ENCODE data around the gene NUP153. TPM values are rescaled to one million over a fixed set of nuclear protein-coding genes. Genes with fewer than 3 reads are reported as not detected.

Gene NUP153
- total and polyA plus RNA-seq, 8 donors, result 3.8 to 17.4 (median 11.0) TPM

DNA sequence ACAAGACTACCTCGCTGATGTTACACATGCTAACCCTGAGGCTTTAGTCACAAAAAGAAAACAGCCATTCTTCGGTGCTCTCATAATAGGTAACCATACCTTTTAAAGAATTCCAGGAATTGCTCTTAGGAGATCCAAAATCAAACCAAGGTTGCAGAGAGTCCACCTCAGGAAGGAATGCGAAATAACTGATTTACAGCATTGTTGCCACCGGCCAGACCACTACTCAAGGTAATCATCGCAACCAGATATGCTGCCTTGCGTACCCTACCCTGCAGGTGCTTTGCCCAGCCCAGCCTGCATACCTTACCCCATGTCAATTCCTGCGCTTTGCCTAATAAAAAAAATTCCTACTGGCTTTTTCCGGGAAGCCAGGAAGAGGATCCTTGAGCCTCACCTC is 27.0 kb downstream of the NUP153 start:
- intact Hi-C loops (cut with DNase I), result no loop called here
- 73 to 77% methylated on average over 8 of the region's 8 CpGs for WGBS, 2 donors
- TF ChIP-seq, protein P1, sequence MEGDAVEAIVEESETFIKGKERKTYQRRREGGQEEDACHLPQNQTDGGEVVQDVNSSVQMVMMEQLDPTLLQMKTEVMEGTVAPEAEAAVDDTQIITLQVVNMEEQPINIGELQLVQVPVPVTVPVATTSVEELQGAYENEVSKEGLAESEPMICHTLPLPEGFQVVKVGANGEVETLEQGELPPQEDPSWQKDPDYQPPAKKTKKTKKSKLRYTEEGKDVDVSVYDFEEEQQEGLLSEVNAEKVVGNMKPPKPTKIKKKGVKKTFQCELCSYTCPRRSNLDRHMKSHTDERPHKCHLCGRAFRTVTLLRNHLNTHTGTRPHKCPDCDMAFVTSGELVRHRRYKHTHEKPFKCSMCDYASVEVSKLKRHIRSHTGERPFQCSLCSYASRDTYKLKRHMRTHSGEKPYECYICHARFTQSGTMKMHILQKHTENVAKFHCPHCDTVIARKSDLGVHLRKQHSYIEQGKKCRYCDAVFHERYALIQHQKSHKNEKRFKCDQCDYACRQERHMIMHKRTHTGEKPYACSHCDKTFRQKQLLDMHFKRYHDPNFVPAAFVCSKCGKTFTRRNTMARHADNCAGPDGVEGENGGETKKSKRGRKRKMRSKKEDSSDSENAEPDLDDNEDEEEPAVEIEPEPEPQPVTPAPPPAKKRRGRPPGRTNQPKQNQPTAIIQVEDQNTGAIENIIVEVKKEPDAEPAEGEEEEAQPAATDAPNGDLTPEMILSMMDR (IDR thresholded peaks at IDR 0.05), result no peak
- DNase-seq (no peak), FAIRE-seq (no peak), ATAC-seq (peak in 1 of 4 donors; percentile 30)
- no peaks in the 10 kb centered on the region for H3K9me3 ChIP-seq
- H3K27me3 ChIP-seq, result no peaks in the 10 kb centered on the region
- H3K4me1 ChIP-seq, result peaks cover 4 to 11% (median 8%) of the 10 kb centered on the region in 3 donors
- no peak overlapping the region for H3K4me3 ChIP-seq
- H3K27ac ChIP-seq, result no peak overlapping the region
- peaks cover 0 to 4% (median 0%) of the 10 kb centered on the region in 3 donors for H3K36me3 ChIP-seq

DNA sequence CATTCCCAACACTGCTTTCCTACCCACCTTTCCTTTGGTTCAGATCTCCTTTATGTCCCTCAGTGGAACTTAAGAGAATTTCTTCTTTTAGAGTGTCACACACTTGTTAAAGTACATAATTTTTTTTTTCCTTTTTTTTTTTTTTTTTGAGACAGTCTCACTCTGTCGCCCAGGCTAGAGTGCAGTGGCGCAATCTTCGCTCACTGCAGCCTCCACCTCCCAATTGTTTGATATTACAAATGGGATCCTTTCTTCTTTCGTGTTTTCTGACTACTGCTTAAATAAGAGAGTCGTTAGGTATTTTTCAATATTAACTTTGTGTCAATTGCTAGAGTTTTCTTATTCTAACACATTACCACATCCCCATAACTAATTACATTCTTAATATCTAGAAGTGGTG is 29.1 kb downstream of the NUP153 start:
- Histone ChIP-seq H3K27me3 (no peaks in the 10 kb centered on the region), H3K36me3 (peaks cover 0 to 21% (median 10%) of the 10 kb centered on the region in 3 donors), H3K4me3 (no peak overlapping the region), H3K9me3 (no peaks in the 10 kb centered on the region), H3K27ac (no peak overlapping the region), H3K4me1 (peaks cover 4 to 11% (median 8%) of the 10 kb centered on the region in 3 donors)
- intact Hi-C loops (cut with DNase I), result no loop called here
- DNase-seq (no peak), ATAC-seq (no peak), FAIRE-seq (no peak)
- TF ChIP-seq, protein P1 (IDR thresholded peaks at IDR 0.05), result no peak
- 92 to 94% methylated on average over 5 of the region's 5 CpGs for WGBS, 2 donors

DNA sequence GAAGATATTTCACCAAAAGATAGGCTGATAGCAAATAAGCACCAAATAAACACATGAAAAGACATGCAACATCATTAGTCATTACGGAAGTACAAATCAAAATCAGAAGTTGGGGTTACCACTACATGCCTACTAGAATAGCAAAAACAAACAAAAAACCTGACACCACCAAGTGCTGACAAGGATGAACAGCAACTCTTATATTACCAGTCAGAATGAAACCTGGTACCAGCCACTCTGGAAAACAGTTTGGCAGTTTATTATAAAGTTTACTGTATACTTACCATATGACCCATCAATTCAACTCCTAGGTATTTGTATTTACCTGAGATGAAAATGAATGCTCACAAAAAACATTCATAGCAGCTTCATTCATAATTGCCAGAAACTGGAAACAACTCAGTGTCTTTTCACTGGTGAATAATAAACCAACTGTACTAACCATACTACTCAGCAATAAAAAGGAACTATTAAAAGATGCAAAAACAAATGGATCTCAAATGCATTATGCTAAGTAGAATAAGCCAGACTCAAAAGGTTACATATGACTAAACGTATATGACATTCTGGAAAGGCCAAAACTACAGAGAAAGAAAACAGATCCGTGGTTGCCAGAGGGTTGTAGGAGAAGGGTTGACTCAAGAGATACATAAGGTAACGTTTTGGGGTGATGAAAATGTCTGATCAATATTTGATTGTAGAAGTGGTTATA is 33.0 kb downstream of the NUP153 start:
- Histone ChIP-seq H3K27ac (no peak overlapping the region), H3K4me1 (peaks cover 0 to 6% (median 4%) of the 10 kb centered on the region in 3 donors), H3K36me3 (peaks cover 0 to 34% (median 10%) of the 10 kb centered on the region in 3 donors), H3K27me3 (no peaks in the 10 kb centered on the region), H3K4me3 (no peak overlapping the region), H3K9me3 (no peaks in the 10 kb centered on the region)
- no peak for DNase-seq
- intact Hi-C loops (cut with DNase I), result no loop called here
- FAIRE-seq, result no peak
- TF ChIP-seq, protein P1 (IDR thresholded peaks at IDR 0.05), result no peak
- 95% methylated on average over 4 of the region's 4 CpGs for WGBS, 2 donors
- no peak for ATAC-seq

DNA sequence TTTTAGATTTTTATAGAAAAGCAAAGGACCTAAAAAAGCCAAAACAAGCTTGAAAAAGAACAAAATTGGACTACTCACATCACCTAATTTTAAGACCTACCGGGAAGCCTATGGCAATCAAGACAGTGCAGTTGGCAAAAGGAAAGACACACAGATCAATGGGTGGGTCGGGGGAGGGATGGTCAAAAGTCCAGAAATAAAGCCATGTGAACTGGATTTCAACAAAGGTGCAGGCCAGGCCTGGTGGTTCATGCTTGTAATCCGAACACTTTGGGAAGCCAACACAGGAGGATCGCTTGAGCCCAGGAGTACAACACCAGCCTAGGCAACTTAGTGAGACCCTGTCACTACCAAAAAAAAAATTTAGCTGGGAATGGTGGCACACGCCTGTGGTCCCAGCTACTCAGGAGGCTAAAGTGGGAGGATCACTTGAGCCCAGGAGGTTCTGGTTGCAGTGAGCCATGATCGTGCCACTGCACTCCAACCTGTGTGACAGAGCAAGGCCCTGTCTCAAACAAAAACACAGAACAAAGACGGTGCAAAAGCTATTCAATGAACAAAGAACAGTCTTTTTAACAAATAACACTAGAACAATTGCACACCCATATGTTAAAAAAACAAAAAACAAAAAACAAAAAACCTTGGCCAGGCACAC is 34.5 kb downstream of the NUP153 start:
- intact Hi-C loops (cut with DNase I), result no loop called here
- Histone ChIP-seq H3K27ac (no peak overlapping the region), H3K4me3 (no peak overlapping the region), H3K27me3 (no peaks in the 10 kb centered on the region), H3K4me1 (no peaks in the 10 kb centered on the region), H3K36me3 (peaks cover 0 to 48% (median 10%) of the 10 kb centered on the region in 3 donors), H3K9me3 (no peaks in the 10 kb centered on the region)
- WGBS, 2 donors, result 98 to 100% methylated on average over 7 of the region's 7 CpGs
- FAIRE-seq (no peak), ATAC-seq (no peak), DNase-seq (no peak)
- TF ChIP-seq, protein P1 (IDR thresholded peaks at IDR 0.05), result no peak

DNA sequence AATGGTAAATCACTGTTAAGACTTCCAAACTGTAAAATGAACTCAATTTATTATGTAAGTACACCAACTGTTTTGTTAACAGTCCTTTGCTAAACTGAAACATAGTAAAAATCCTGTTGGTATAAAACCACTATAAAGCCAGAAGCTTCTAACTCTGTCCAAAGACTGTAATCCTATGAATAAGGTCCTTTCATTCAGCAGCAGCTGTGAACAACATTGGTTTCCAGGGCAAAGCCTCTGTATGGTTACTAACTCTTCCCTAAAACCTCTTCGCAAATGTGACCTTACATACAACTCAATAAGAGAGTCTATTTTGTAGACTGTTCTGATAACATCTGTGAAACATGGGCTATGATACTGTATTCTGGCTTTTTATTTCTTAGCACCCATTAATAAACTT is 40.1 kb downstream of the NUP153 start:
- DNase-seq, result no peak
- Histone ChIP-seq H3K4me3 (no peak overlapping the region), H3K9me3 (no peaks in the 10 kb centered on the region), H3K36me3 (peaks cover 0 to 50% (median 0%) of the 10 kb centered on the region in 3 donors), H3K4me1 (no peaks in the 10 kb centered on the region), H3K27me3 (no peaks in the 10 kb centered on the region), H3K27ac (no peak overlapping the region)
- TF ChIP-seq, protein P1 (IDR thresholded peaks at IDR 0.05), result no peak
- ATAC-seq, result no peak
- FAIRE-seq, result no peak
- intact Hi-C loops (cut with DNase I), result no loop called here
- 99 to 100% methylated on average over 1 of the region's 1 CpG for WGBS, 2 donors

All from pancreas (tissue), 10 donors.